A673 (cell line): ENCODE results near the gene AMBN. TPM values are rescaled to one million over a fixed set of nuclear protein-coding genes. Genes with fewer than 3 reads are reported as not detected.

Experiments used
- BruUV-seq: library from RNA; stranded (reverse); fragments of 400-500 nt; replicated peaks from 2 replicates; lab custom pipeline; 2021; lab: Mats Ljungman, UMichigan
- CTCF ChIA-PET: fragments of 300-600 bp; sonication (Branson Sonifier 250); formaldehyde crosslinking; loops from one replicate; lab custom pipeline; 2022; ENCODE audit warnings: antibody characterized with exemption; lab: Charles Lee
- POLR2A ChIA-PET: fragments of 300-600 bp; sonication (Branson Sonifier 250); formaldehyde crosslinking; loops from one replicate; lab custom pipeline; 2022; ENCODE audit warnings: antibody characterized with exemption; ENCODE audit not compliant: low non-redundant PET; lab: Charles Lee
- DNase-seq: peaks from one replicate; pipeline ENCODE4 v3.0.0-alpha.2; 2015; ENCODE audit warnings: low spot score
- H3K27ac ChIP-seq: fragments of 200-600 bp; sonication (generic); 2 replicates; pipeline ENCODE4 v1.5.1; 2016; ENCODE audit warnings: mixed run types, low read depth, mild to moderate bottlenecking, mixed read lengths, antibody characterized with exemption, low read length; ENCODE audit not compliant: poor library complexity, severe bottlenecking
- H3K27me3 ChIP-seq: fragments of 200-600 bp; sonication (generic); replicated peaks from 2 replicates; pipeline ENCODE4 v1.6.1; 2017; ENCODE audit warnings: mixed run types, low read depth, mild to moderate bottlenecking, mixed read lengths, antibody characterized with exemption, low read length; ENCODE audit not compliant: insufficient read depth, poor library complexity
- H3K36me3 ChIP-seq: fragments of 200-600 bp; sonication (generic); 2 replicates; pipeline ENCODE4 v1.6.1; 2016; ENCODE audit warnings: mixed run types, mild to moderate bottlenecking, mixed read lengths, antibody characterized with exemption, low read length; ENCODE audit not compliant: insufficient read depth, poor library complexity, severe bottlenecking
- H3K4me1 ChIP-seq: fragments of 200-600 bp; sonication (generic); 2 replicates; pipeline ENCODE4 v1.6.1; 2017; ENCODE audit warnings: mixed run types, mild to moderate bottlenecking, mixed read lengths, antibody characterized with exemption, low read length; ENCODE audit not compliant: insufficient read depth, poor library complexity, severe bottlenecking
- H3K4me3 ChIP-seq: fragments of 200-600 bp; sonication (generic); 2 replicates; pipeline ENCODE4 v1.5.1; 2016; ENCODE audit warnings: low read depth, mixed run types, mild to moderate bottlenecking, mixed read lengths, low read length; ENCODE audit not compliant: poor library complexity, severe bottlenecking
- H3K9me3 ChIP-seq: fragments of 200-600 bp; sonication (generic); 2 replicates; pipeline ENCODE4 v1.6.1; 2016; ENCODE audit warnings: mixed run types, low read depth, mild to moderate bottlenecking, mixed read lengths, antibody characterized with exemption, low read length; ENCODE audit not compliant: poor library complexity, severe bottlenecking
- EZH2 ChIP-seq: fragments of 200-600 bp; sonication (generic); IDR thresholded peaks from 2 replicates; pipeline ENCODE4 v1.6.1; 2017; ENCODE audit warnings: borderline replicate concordance, low read depth, mild to moderate bottlenecking, mixed read lengths, antibody characterized with exemption, low read length; ENCODE audit not compliant: poor library complexity, severe bottlenecking
- intact Hi-C: fragments of 100-400 bp; cut with micrococcal nuclease; formaldehyde crosslinking; loops from one replicate; pipeline ENCODE4 v1.10.0; 2022; ENCODE audit not compliant: unreplicated experiment
- total RNA-seq: library from RNA; stranded (reverse); gene quantifications from 2 replicates; pipeline ENCODE4 v1.2.3, GENCODE V29; 2021
- TF ChIP-seq, protein P1 (sequence below): fragments of 300-800, 200-600 bp; sonication (generic); conservative IDR thresholded peaks from 2 replicates; pipeline ENCODE4 v1.5.1; 2017; ENCODE audit warnings: low read depth, mild to moderate bottlenecking, antibody characterized with exemption, low read length, moderate library complexity, mixed read lengths

Gene AMBN
- total RNA-seq, 1 experiment from 2014 or later, result 2.1 TPM

- Histone ChIP-seq H3K27me3 (no peaks in the 10 kb centered on the region), H3K27ac (peak overlapping the region; percentile 37), H3K4me3 (peak overlapping the region; percentile 23), H3K4me1 (peaks cover 10% of the 10 kb centered on the region), H3K36me3 (no peaks in the 10 kb centered on the region), H3K9me3 (no peaks in the 10 kb centered on the region)
- DNase-seq, result no peak
- intact Hi-C loops, result no loop called here
- CTCF ChIA-PET, result interaction anchor here (0.6 kb wide), 1 partner anchor 617 kb away, joined by 5 read pairs; no protein-coding TSS in a partner anchor
- BruUV-seq, result no TSS peak
- no peak for TF ChIP-seq EZH2
- TF ChIP-seq, protein P1, sequence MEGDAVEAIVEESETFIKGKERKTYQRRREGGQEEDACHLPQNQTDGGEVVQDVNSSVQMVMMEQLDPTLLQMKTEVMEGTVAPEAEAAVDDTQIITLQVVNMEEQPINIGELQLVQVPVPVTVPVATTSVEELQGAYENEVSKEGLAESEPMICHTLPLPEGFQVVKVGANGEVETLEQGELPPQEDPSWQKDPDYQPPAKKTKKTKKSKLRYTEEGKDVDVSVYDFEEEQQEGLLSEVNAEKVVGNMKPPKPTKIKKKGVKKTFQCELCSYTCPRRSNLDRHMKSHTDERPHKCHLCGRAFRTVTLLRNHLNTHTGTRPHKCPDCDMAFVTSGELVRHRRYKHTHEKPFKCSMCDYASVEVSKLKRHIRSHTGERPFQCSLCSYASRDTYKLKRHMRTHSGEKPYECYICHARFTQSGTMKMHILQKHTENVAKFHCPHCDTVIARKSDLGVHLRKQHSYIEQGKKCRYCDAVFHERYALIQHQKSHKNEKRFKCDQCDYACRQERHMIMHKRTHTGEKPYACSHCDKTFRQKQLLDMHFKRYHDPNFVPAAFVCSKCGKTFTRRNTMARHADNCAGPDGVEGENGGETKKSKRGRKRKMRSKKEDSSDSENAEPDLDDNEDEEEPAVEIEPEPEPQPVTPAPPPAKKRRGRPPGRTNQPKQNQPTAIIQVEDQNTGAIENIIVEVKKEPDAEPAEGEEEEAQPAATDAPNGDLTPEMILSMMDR, result no peak
- POLR2A ChIA-PET, result no interaction called here
Measured at GRCh38 chr4:70613306-70614183, 21.5 kb downstream of the AMBN start.

DNA sequence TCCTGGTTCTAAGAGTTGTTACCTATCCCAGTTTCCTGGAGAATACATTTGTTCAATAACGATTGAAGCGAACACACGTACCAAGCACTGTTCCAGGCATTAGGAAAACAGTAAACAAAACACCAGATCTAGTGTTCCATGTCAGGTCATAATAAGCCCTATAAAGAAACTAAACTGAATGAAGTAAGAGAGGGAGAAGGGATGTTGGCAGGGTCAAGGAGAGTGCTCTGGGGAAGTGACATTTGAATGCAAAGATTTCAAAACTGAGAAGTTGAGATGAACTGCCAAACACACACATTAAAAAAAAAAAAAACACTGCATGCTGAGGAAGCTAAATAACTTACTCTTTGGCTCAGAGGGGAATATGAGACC lies 22.1 kb downstream of the AMBN start:
- BruUV-seq, result no TSS peak
- peak overlapping the region; percentile 23 for H3K4me3 ChIP-seq

DNA sequence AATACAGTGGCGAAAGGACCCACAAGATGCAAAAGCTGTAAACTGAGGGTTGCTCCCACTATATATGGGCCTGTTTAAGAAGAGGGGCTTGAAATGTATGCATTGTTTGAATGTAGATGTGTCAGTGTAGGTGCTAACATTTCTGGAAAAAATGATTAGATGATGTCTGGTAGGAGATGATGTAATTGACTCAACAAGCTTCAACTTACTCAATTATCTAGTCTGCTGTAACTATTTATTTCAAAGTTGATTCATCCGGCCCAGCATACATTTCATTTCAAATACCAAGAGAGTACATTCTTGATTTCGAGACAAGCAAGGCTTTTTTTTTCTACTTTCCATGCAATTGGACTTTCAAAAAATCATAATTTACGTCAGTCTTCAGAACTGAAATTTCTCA lies 27.2 kb downstream of the AMBN start:
- BruUV-seq, result no TSS peak
- POLR2A ChIA-PET, result no interaction called here
- no peak overlapping the region for H3K4me3 ChIP-seq

More for the DNA sequence above, 22.1 kb downstream of the AMBN start:
- Histone ChIP-seq H3K9me3 (no peaks in the 10 kb centered on the region), H3K36me3 (no peaks in the 10 kb centered on the region), H3K27ac (peak overlapping the region; percentile 37), H3K27me3 (no peaks in the 10 kb centered on the region), H3K4me1 (peaks cover 10% of the 10 kb centered on the region)
- TF ChIP-seq EZH2, result no peak
- TF ChIP-seq, protein P1, result no peak
- ChIA-PET CTCF (no interaction called here), POLR2A (no interaction called here)
- no peak for DNase-seq
- intact Hi-C loops, result no loop called here

More for the DNA sequence above, 27.2 kb downstream of the AMBN start:
- Histone ChIP-seq H3K9me3 (no peaks in the 10 kb centered on the region), H3K27ac (no peak overlapping the region), H3K36me3 (no peaks in the 10 kb centered on the region), H3K27me3 (no peaks in the 10 kb centered on the region), H3K4me1 (peaks cover 5% of the 10 kb centered on the region)
- CTCF ChIA-PET, result no interaction called here
- no peak for DNase-seq
- no peak for TF ChIP-seq EZH2
- TF ChIP-seq, protein P1, result no peak
- intact Hi-C loops, result no loop called here
